WTC11 (cell line): ENCODE measurements around the gene SLC12A4. TPM values are rescaled to one million over a fixed set of nuclear protein-coding genes. Genes with fewer than 3 reads are reported as not detected.
"Not testable (repeated sequence)": the region's sequence is repeated elsewhere in the genome, so short reads cannot be mapped to it uniquely, and the experiment has no call there.

ENCODE experiments used
- ATAC-seq: fragments of 200-7000 bp; cut with Tn5 transposase; 2 replicates; pipeline ENCODE4 v1.10.0; 2021; ENCODE audit warnings: mild to moderate bottlenecking, moderate library complexity
- CTCF ChIA-PET: fragments of 300-600 bp; sonication (Branson Sonifier 250); formaldehyde crosslinking; loops from one replicate; lab custom pipeline; 2021; ENCODE audit warnings: antibody characterized with exemption; lab: Charles Lee
- POLR2A ChIA-PET: fragments of 350-600 bp; sonication (Branson Sonifier 250); formaldehyde crosslinking; loops from one replicate; lab custom pipeline; 2021; ENCODE audit warnings: antibody characterized with exemption; lab: Charles Lee
- DNase-seq: peaks from one replicate; pipeline ENCODE4 v3.0.0; 2021; ENCODE audit warnings: low spot score
- H3K27ac Mint-ChIP-seq: 2 replicates; pipeline ENCODE4 v1.8.0; 2021; ENCODE audit warnings: mixed read lengths
- H3K27me3 Mint-ChIP-seq: 2 replicates; pipeline ENCODE4 v1.8.0; 2021; ENCODE audit warnings: low read depth, mild to moderate bottlenecking, moderate library complexity, mixed read lengths
- H3K36me3 Mint-ChIP-seq: 2 replicates; pipeline ENCODE4 v1.8.0; 2021; ENCODE audit warnings: mixed read lengths
- H3K4me1 Mint-ChIP-seq: 2 replicates; pipeline ENCODE4 v1.8.0; 2022; ENCODE audit warnings: mixed read lengths
- H3K4me3 Mint-ChIP-seq: 2 replicates; pipeline ENCODE4 v1.8.0; 2021; ENCODE audit warnings: mild to moderate bottlenecking, moderate library complexity, mixed read lengths
- H3K9me3 Mint-ChIP-seq: 2 replicates; pipeline ENCODE4 v1.8.0; 2021; ENCODE audit warnings: mixed read lengths
- ATF1 ChIP-seq: sonication (generic); formaldehyde crosslinking; IDR thresholded peaks from 2 replicates; pipeline ENCODE4 v1.8.1; 2023; ENCODE audit warnings: mild to moderate bottlenecking, moderate library complexity, missing genetic modification reagents
- GABPB1 ChIP-seq: sonication (generic); formaldehyde crosslinking; IDR thresholded peaks from 2 replicates; pipeline ENCODE4 v1.8.1; 2023; ENCODE audit warnings: mild to moderate bottlenecking, missing genetic modification reagents
- HMGA2 ChIP-seq: fragments of 250-450 bp; sonication (Bioruptor Pico); IDR thresholded peaks from 2 replicates; pipeline ENCODE4 v1.4.0; 2021; ENCODE audit warnings: mild to moderate bottlenecking, moderate library complexity
- JAZF1 ChIP-seq: fragments of 250-450 bp; sonication (Bioruptor Pico); IDR thresholded peaks from 2 replicates; pipeline ENCODE4 v1.9.0; 2021; ENCODE audit warnings: moderate library complexity, mild to moderate bottlenecking, inconsistent platforms
- RORB ChIP-seq: fragments of 250-450 bp; sonication (Bioruptor Pico); IDR thresholded peaks from 2 replicates; pipeline ENCODE4 v1.9.0; 2021; ENCODE audit warnings: mild to moderate bottlenecking
- SOX15 ChIP-seq: fragments of 250-450 bp; sonication (Bioruptor Pico); IDR thresholded peaks from 2 replicates; pipeline ENCODE4 v1.9.0; 2021; ENCODE audit warnings: mild to moderate bottlenecking
- TCF7 ChIP-seq: sonication (generic); formaldehyde crosslinking; IDR thresholded peaks from 2 replicates; pipeline ENCODE4 v1.8.0; 2022; ENCODE audit warnings: mild to moderate bottlenecking, low read depth, missing genetic modification reagents, moderate library complexity
- ZBTB21 ChIP-seq: sonication (generic); formaldehyde crosslinking; IDR thresholded peaks from 2 replicates; pipeline ENCODE4 v1.8.1; 2023; ENCODE audit warnings: mild to moderate bottlenecking, missing genetic modification reagents, borderline replicate concordance
- ZNF232 ChIP-seq: sonication (generic); formaldehyde crosslinking; IDR thresholded peaks from 2 replicates; pipeline ENCODE4 v1.8.0; 2022; ENCODE audit warnings: mild to moderate bottlenecking, missing genetic modification reagents
- ZNF416 ChIP-seq: fragments of 250-450 bp; sonication (Bioruptor Pico); IDR thresholded peaks from 2 replicates; pipeline ENCODE4 v1.9.0; 2021; ENCODE audit warnings: mild to moderate bottlenecking, inconsistent platforms
- ZNF423 ChIP-seq: fragments of 250-450 bp; sonication (Bioruptor Pico); IDR thresholded peaks from 2 replicates; pipeline ENCODE4 v2.1.2; 2022; ENCODE audit warnings: mild to moderate bottlenecking, moderate library complexity
- ZNF671 ChIP-seq: fragments of 250-450 bp; sonication (Bioruptor Pico); IDR thresholded peaks from 2 replicates; pipeline ENCODE4 v1.8.0; 2021; ENCODE audit warnings: mild to moderate bottlenecking
- total RNA-seq: library from RNA; stranded (reverse); gene quantifications from 3 replicates; pipeline ENCODE4 v1.2.3, GENCODE V29; 2021
- TF ChIP-seq, protein P1 (sequence below): fragments of 250-450 bp; sonication (Bioruptor Pico); IDR thresholded peaks from 2 replicates; pipeline ENCODE4 v1.8.0; 2021; ENCODE audit warnings: mild to moderate bottlenecking
- TF ChIP-seq, protein P2 (sequence below): sonication (generic); formaldehyde crosslinking; IDR thresholded peaks from 2 replicates; pipeline ENCODE4 v1.8.1; 2023; ENCODE audit warnings: mild to moderate bottlenecking, missing genetic modification reagents
- TF ChIP-seq, protein P3 (sequence below): sonication (generic); formaldehyde crosslinking; IDR thresholded peaks from 2 replicates; pipeline ENCODE4 v1.8.0; 2023; ENCODE audit warnings: missing genetic modification reagents
- TF ChIP-seq, protein P4 (sequence below): sonication (generic); formaldehyde crosslinking; IDR thresholded peaks from 2 replicates; pipeline ENCODE4 v1.8.1; 2022; ENCODE audit warnings: low read depth, mild to moderate bottlenecking, moderate library complexity, missing genetic modification reagents, borderline replicate concordance
- TF ChIP-seq, protein P5 (sequence below): sonication (generic); formaldehyde crosslinking; IDR thresholded peaks from 2 replicates; pipeline ENCODE4 v1.8.0; 2022; ENCODE audit warnings: missing genetic modification reagents

Gene SLC12A4
- total RNA-seq, 1 experiment from 2014 or later = 94.1 TPM

DNA sequence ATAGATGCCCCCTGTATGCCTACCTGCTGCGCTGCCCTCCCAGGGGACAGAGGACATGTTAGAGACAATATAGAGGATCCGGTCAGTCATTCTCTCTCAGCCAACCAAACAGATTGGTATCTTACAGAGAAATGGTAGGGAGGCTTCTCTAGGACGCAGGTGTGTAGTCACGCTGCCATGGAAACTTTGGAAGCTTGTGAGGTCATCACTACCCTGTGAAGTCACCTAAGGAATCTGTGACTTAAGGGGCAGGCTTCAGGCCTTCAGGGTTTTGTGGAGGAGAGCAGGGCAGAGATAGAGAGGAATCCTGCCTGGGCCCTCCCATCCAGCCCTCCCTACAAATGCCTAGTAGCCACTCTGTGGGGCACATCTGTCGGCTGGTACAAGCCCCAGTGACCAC, 47.2 kb upstream of the SLC12A4 start, which contains the start of gene DPEP2NB:
DPEP2NB (minus strand) TSS at position 231 of the 400 bp plus-strand sequence; CDS start at position 90, 141 bp downstream.
- Mint-ChIP-seq H3K9me3 (no peaks in the 10 kb centered on the region), H3K4me3 (no peak within 1 kb of the TSS), H3K4me1 (no peaks in the 10 kb centered on the region), H3K36me3 (no peaks in the 10 kb centered on the region), H3K27ac (peak within 1 kb of the TSS; percentile 10; the same call in 1 of the 2 replicates), H3K27me3 (no peaks in the 10 kb centered on the region; the same call in 1 of the 2 replicates)
- ChIA-PET CTCF (interaction anchor here (0.9 to 2.7 kb wide), 4 partner anchors 22 to 616 kb away, joined by 3 to 13 read pairs (median 5); no protein-coding TSS in a partner anchor), POLR2A (no interaction called here)
- DNase-seq (no peak), ATAC-seq (no peak)
- TF ChIP-seq ATF1 (CRISPR knock-in tag) (no peak), HMGA2 (CRISPR knock-in tag) (no peak), ZNF416 (no peak), GABPB1 (CRISPR knock-in tag) (no peak), ZNF232 (no peak), SOX15 (no peak), ZBTB21 (no peak), JAZF1 (no peak), ZNF671 (CRISPR knock-in tag) (no peak), TCF7 (CRISPR knock-in tag) (no peak)
- TF ChIP-seq, protein P1, sequence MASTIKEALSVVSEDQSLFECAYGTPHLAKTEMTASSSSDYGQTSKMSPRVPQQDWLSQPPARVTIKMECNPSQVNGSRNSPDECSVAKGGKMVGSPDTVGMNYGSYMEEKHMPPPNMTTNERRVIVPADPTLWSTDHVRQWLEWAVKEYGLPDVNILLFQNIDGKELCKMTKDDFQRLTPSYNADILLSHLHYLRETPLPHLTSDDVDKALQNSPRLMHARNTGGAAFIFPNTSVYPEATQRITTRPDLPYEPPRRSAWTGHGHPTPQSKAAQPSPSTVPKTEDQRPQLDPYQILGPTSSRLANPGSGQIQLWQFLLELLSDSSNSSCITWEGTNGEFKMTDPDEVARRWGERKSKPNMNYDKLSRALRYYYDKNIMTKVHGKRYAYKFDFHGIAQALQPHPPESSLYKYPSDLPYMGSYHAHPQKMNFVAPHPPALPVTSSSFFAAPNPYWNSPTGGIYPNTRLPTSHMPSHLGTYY (CRISPR knock-in tag) = no peak
- TF ChIP-seq, protein P2, sequence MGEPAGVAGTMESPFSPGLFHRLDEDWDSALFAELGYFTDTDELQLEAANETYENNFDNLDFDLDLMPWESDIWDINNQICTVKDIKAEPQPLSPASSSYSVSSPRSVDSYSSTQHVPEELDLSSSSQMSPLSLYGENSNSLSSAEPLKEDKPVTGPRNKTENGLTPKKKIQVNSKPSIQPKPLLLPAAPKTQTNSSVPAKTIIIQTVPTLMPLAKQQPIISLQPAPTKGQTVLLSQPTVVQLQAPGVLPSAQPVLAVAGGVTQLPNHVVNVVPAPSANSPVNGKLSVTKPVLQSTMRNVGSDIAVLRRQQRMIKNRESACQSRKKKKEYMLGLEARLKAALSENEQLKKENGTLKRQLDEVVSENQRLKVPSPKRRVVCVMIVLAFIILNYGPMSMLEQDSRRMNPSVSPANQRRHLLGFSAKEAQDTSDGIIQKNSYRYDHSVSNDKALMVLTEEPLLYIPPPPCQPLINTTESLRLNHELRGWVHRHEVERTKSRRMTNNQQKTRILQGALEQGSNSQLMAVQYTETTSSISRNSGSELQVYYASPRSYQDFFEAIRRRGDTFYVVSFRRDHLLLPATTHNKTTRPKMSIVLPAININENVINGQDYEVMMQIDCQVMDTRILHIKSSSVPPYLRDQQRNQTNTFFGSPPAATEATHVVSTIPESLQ (CRISPR knock-in tag) = no peak
- TF ChIP-seq, protein P3, sequence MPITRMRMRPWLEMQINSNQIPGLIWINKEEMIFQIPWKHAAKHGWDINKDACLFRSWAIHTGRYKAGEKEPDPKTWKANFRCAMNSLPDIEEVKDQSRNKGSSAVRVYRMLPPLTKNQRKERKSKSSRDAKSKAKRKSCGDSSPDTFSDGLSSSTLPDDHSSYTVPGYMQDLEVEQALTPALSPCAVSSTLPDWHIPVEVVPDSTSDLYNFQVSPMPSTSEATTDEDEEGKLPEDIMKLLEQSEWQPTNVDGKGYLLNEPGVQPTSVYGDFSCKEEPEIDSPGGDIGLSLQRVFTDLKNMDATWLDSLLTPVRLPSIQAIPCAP (CRISPR knock-in tag) = no peak
- TF ChIP-seq, protein P4, sequence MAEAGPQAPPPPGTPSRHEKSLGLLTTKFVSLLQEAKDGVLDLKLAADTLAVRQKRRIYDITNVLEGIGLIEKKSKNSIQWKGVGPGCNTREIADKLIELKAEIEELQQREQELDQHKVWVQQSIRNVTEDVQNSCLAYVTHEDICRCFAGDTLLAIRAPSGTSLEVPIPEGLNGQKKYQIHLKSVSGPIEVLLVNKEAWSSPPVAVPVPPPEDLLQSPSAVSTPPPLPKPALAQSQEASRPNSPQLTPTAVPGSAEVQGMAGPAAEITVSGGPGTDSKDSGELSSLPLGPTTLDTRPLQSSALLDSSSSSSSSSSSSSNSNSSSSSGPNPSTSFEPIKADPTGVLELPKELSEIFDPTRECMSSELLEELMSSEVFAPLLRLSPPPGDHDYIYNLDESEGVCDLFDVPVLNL (CRISPR knock-in tag) = no peak
- TF ChIP-seq, protein P5, sequence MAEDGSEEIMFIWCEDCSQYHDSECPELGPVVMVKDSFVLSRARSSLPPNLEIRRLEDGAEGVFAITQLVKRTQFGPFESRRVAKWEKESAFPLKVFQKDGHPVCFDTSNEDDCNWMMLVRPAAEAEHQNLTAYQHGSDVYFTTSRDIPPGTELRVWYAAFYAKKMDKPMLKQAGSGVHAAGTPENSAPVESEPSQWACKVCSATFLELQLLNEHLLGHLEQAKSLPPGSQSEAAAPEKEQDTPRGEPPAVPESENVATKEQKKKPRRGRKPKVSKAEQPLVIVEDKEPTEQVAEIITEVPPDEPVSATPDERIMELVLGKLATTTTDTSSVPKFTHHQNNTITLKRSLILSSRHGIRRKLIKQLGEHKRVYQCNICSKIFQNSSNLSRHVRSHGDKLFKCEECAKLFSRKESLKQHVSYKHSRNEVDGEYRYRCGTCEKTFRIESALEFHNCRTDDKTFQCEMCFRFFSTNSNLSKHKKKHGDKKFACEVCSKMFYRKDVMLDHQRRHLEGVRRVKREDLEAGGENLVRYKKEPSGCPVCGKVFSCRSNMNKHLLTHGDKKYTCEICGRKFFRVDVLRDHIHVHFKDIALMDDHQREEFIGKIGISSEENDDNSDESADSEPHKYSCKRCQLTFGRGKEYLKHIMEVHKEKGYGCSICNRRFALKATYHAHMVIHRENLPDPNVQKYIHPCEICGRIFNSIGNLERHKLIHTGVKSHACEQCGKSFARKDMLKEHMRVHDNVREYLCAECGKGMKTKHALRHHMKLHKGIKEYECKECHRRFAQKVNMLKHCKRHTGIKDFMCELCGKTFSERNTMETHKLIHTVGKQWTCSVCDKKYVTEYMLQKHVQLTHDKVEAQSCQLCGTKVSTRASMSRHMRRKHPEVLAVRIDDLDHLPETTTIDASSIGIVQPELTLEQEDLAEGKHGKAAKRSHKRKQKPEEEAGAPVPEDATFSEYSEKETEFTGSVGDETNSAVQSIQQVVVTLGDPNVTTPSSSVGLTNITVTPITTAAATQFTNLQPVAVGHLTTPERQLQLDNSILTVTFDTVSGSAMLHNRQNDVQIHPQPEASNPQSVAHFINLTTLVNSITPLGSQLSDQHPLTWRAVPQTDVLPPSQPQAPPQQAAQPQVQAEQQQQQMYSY (CRISPR knock-in tag) = no peak

DNA sequence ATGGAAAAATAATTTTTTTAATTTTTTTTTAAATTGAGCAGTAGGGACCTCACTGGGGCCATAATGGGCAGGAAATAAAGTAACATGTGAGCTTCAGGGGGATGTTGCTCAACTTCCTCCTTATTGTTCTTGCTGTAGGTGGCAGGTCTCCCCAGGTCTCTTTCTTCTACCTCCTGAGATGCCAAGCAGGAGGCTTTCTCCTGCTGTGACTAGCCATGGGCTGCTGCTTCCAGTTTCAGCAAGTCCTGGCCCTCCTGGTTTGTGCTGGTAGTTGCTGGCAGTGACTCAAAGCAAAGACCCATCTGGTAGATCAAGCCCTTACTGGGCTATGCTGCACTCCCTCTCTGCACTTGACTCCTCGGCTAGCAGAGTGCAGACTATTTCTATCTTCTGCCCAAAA, 45.0 kb upstream of the SLC12A4 start:
- ATAC-seq (no peak), DNase-seq (no peak)
- no peak overlapping the region for H3K27ac Mint-ChIP-seq
- no peaks in the 10 kb centered on the region for H3K36me3 Mint-ChIP-seq
- POLR2A ChIA-PET = no interaction called here
- H3K27me3 Mint-ChIP-seq = no peaks in the 10 kb centered on the region; the same call in 1 of the 2 replicates
- H3K4me1 Mint-ChIP-seq = peaks cover 6% of the 10 kb centered on the region
- no peak overlapping the region for H3K4me3 Mint-ChIP-seq
- CTCF ChIA-PET = interaction anchor here (0.8 to 1.7 kb wide), 3 partner anchors 19 to 251 kb away, joined by 3 to 5 read pairs (median 3); partner anchors contain the start of gene SLC7A6
- no peak for TF ChIP-seq RORB (CRISPR knock-in tag)
- TF ChIP-seq ZNF423 (CRISPR knock-in tag) = 0 out of 2 replicates have a peak, but pooled peaks have one; percentile 17
- no peaks in the 10 kb centered on the region for H3K9me3 Mint-ChIP-seq

DNA sequence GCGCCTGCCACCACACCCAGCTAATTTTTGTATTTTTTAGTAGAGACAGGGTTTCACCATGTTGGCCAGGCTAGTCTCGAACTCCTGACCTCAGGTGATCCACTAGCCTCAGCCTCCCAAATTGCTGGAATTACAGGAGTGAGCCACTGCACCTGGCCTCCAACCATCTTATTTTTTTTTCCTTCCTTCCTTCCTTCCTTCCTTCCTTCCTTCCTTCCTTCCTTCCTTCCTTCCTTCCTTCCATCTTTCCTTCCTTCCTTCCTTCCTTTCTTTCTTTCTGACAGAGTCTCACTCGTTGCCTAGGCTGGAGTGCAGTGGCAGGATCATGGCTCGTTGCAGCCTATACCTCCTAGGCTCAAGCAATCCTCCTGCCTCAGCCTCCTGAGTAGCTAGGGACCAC, 41.4 kb upstream of the SLC12A4 start:
- POLR2A ChIA-PET, H3K27me3 Mint-ChIP-seq, H3K27ac Mint-ChIP-seq, H3K4me3 Mint-ChIP-seq, DNase-seq, H3K9me3 Mint-ChIP-seq, ATAC-seq, H3K36me3 Mint-ChIP-seq: not testable (repeated sequence)
- CTCF ChIA-PET = interaction anchor here (0.6 kb wide), 1 partner anchor 193 kb away, joined by 3 read pairs; no protein-coding TSS in a partner anchor
- H3K4me1 Mint-ChIP-seq = peaks cover 14% of the 10 kb centered on the region
